Measurements from ENCODE around the gene PTTG1.
A peak's percentile ranks its signal among the peaks of the same experiment; 100 is the strongest.

The PTTG1 gene

DNA sequence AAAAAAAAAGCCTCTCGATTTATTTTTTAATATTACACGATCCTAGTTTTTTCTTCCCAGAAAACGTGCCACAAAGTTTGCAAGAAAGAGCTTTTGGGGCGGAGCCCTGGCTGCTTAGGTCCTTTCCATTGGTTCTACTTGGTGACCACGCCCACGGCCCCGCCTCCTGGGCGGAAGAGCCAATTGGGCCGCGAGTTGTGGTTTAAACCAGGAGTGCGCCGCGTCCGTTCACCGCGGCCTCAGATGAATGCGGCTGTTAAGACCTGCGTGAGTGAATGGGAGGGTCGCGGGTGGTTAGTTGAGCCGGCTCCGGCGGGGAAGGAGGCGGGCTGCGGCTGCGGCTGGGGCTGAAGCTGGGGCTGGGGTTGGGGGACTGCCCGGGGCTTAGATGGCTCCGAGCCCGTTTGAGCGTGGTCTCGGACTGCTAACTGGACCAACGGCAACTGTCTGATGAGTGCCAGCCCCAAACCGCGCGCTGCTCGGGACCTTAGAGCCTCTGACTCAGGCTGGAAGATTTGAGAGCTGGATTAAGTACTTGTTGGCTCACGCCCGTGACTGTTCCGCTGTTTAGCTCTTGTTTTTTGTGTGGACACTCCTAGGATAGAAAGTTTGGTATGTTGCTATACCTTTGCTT lies at the start of gene PTTG1:
PTTG1 (plus strand) TSS at position 231 of the 634 bp plus-strand sequence. CDS start 458 bp downstream, outside the sequence.
- peak; percentile 96 for FAIRE-seq
- DNase-seq (ENCODE audit: extremely low spot score, insufficient read length, low read depth), result peak; percentile 62

- DNase-seq (ENCODE audit: extremely low spot score, insufficient read length, low read depth), result no peak
- FAIRE-seq, result no peak
Observed at GRCh38 chr5:160375166-160375565, 46.5 kb upstream of the PTTG1 start.

DNA sequence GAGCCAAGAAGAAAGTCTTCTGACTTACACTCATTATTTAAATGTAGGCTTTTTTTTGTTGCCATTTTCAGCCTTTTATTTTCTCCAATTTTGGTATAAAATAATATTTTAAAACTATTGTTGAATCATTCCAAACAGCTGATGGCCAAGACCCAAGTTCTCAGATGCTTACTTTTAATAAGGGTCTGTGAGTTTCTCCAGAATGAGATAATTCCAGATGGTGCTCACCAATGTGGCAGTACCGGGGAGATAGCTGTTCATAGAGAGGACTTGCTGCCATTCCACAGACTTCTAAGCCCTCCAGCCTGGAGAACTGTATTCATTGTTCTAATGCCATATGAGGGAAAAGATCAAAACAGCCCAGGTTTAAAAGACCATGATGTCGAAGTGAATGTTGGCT lies 46.0 kb upstream of the PTTG1 start:
- FAIRE-seq (no peak), DNase-seq (ENCODE audit: extremely low spot score, insufficient read length, low read depth) (no peak)

- DNase-seq (ENCODE audit: extremely low spot score, insufficient read length, low read depth) (no peak), FAIRE-seq (no peak)
Observed at GRCh38 chr5:160376416-160376815, 45.2 kb upstream of the PTTG1 start.

DNA sequence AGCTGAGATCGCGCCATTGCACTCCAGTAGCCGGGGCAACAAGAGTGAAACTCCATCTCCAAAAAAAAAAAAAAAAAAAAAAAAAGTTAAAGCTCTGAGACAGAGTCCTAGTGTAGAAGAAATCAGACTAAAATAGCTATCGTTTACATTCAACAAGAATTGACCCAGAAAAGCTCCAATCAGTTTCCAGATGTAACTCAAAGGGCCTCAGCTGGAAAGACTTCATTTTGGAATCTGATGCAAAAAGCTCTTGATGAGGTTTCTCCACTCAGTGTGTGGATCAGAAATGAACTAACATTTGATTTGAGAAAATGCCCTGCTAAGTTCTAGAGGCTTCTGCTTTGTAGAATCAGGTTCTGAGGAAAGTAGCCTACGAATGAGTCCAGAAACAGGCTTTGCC lies 44.0 kb upstream of the PTTG1 start:
- DNase-seq (ENCODE audit: extremely low spot score, insufficient read length, low read depth) (no peak), FAIRE-seq (no peak)

GRCh38 chr5:160378330-160378729 lies 43.3 kb upstream of the PTTG1 start:
- FAIRE-seq (no peak), DNase-seq (ENCODE audit: extremely low spot score, insufficient read length, low read depth) (no peak)

DNA sequence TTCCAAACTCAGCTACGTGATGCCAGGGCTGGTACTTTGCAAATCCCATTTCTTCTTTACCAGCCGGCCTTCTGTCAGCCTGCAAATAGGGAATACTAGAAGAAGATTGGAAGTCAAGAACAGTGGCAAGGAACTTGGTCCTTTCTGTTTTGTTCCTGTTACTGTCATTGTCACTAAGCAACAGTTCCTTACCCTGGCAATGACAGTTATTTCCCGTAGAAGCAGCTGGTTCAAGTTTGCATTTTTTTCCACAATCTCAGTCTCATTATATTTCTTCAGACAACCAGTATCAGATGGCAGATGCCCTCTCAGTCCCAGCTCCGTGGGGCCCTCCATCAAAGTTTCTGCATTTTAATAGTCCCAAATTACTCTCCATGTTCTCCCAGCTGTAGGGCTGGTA lies 42.1 kb upstream of the PTTG1 start:
- FAIRE-seq, result no peak

GRCh38 chr5:160380041-160380440 lies 41.6 kb upstream of the PTTG1 start:
- DNase-seq (ENCODE audit: extremely low spot score, insufficient read length, low read depth), result no peak
- FAIRE-seq, result no peak

More for the DNA sequence above, 42.1 kb upstream of the PTTG1 start:
- no peak for DNase-seq (ENCODE audit: extremely low spot score, insufficient read length, low read depth)

DNA sequence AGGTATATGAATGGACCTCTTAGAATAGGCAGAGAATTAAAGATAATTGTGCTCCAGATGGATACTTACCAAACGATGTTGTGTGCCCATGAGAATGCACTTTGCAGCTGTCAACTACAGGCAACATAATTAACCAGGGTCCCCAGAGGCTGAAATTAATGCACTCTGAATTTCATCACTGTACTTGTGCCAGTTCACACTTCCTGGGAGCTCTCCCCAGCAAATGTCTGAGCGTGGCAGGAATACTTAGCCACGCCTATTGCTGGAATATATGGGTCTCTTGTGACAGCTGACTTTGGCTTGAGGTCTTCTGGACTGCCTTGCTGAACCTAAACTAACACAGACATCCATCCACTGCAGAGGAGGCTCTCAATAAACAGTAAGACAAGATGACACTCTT lies 39.3 kb upstream of the PTTG1 start:
- FAIRE-seq (no peak), DNase-seq (ENCODE audit: extremely low spot score, insufficient read length, low read depth) (no peak)

- no peak for DNase-seq (ENCODE audit: extremely low spot score, insufficient read length, low read depth)
- FAIRE-seq, result no peak
Observed at GRCh38 chr5:160384681-160385080, 37.0 kb upstream of the PTTG1 start.

DNA sequence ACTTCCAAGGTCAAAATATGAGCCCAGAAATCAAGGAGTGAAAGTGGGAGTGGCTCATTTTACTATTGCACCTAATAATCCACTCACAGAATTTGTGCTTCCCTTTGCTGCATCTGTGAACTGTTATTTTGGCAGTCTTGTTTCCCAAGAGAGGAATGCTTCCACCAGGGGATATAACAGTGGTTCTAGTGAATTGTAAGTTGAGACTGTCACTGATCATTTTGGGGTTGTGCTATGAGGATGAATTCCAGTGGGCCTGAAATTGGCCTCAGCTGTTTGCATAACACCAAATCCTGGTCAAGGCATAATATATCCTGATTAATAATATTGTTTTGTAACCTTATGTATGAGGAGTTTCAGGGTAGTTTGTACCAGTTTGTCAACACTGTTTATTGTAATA lies 36.2 kb upstream of the PTTG1 start:
- DNase-seq (ENCODE audit: extremely low spot score, insufficient read length, low read depth), result no peak
- no peak for FAIRE-seq

DNA sequence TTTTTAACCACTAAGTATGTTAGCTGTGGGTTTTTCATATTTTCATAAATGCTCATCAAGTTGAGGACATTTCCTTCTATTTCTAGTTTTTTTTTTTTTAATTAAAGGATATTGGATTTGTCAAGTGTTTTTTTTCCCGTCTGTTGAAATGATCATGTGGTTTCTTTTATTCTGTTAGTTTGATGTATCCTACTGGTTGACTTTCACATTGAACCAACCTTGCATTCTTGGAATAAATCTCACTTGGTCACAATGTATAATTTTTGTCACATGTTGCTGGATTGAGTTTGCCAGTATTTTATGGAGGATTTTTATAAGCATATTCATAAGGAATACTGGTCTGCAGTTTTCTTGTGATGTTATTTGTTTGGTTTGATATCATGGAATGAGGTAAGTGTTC lies 34.2 kb upstream of the PTTG1 start:
- FAIRE-seq (no peak), DNase-seq (ENCODE audit: extremely low spot score, insufficient read length, low read depth) (no peak)

DNA sequence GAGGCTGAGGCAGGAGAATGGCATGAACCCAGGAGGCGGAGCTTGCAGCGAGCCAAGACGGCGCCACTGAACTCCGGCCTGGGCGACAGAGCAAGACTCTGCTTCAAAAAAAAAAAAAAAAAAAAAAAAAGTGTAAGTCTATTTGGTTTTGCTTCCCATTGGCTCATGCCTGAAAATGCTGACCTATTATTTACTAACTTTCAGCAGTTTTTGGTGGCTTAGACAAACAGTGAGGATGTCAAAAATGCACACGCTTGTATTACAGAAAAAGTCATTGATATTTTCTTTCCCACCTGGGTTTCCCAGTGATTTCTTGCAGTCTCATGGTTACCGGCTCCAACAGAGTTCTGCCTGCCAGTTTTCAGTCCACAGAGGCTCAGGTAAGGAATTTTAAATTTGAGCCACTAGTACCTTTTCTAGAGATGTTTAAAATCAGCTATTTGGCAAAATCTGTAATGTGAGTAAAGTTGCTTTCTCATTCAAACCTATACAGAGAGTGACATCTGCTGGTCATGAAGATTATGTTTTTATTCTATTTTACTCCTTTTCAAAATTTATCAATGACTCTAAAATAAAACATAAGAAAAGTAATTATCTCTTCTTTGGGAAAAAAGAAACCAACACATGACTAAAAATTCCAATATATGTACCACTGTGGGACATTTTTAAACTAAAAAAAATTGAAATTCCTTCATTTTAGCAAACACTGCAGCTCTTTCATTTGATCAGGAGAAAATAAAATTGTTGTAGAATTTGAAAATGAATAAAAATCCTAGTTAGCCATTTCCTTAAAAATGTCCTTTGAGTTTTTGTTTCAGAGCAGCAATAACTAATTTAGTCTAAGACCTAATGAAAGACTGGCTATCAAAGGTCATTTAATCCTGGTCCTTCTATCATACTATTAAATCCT lies 30.6 kb upstream of the PTTG1 start:
- no peak for DNase-seq (ENCODE audit: extremely low spot score, insufficient read length, low read depth)
- FAIRE-seq, result peak; percentile 74

GRCh38 chr5:160395111-160395510 lies 26.5 kb upstream of the PTTG1 start:
- no peak for FAIRE-seq
- DNase-seq (ENCODE audit: extremely low spot score, insufficient read length, low read depth), result no peak

GRCh38 chr5:160397492-160397891 lies 24.2 kb upstream of the PTTG1 start:
- DNase-seq (ENCODE audit: extremely low spot score, insufficient read length, low read depth), result no peak
- no peak for FAIRE-seq

GRCh38 chr5:160398806-160399205 lies 22.8 kb upstream of the PTTG1 start:
- FAIRE-seq (no peak), DNase-seq (ENCODE audit: extremely low spot score, insufficient read length, low read depth) (no peak)

DNA sequence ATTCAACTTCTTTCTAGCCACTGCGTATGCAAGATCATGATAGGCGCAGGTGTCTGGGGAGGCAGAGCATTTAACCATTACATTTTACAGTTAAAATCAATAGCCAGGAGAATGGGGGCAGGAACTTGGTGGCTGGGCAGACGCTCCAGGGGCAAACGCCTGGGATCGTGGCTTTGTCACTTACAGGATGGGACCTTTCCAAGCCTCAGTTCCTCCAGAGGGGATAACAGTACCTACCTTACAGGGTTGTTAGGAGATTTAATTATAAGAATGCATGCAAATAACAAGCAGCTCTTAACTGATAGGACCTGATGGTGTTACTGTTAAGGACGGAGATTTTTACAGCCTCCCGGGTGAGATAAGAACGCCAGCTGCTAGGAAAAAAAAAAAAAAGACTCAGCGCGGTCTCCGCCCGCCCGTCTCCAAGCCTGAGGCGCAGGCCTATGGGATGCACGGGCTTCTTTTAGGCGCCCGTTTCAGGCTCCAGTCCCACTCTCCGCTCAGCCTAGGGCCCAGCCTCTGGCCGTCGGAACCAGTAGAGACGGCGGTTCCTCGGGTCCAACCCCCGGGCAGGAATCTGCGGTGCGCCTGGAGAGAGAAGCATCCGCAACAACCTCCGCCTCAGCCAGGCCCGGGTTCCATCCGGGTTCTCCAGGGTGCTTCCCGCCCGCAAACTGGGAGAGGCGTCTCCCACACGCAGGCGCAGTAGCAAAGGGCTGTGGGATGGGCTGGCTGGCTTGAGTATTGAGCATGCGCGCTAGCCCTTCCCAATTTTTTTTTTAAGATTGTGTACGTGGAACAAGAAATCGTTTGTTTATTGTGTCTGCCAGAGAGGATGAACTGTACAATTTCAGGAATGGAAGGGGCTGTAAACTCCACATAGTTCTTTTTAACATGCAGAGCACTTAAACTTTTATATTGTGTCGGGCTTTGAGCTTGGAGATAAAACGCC lies 22.0 kb upstream of the PTTG1 start, which contains the start of gene FAM200C:
FAM200C (minus strand) TSS at position 653 of the 952 bp plus-strand sequence. CDS start 4,564 bp downstream, outside the sequence.
- FAIRE-seq, result peak; percentile 96
- peak; percentile 87 for DNase-seq (ENCODE audit: extremely low spot score, insufficient read length, low read depth)

DNA sequence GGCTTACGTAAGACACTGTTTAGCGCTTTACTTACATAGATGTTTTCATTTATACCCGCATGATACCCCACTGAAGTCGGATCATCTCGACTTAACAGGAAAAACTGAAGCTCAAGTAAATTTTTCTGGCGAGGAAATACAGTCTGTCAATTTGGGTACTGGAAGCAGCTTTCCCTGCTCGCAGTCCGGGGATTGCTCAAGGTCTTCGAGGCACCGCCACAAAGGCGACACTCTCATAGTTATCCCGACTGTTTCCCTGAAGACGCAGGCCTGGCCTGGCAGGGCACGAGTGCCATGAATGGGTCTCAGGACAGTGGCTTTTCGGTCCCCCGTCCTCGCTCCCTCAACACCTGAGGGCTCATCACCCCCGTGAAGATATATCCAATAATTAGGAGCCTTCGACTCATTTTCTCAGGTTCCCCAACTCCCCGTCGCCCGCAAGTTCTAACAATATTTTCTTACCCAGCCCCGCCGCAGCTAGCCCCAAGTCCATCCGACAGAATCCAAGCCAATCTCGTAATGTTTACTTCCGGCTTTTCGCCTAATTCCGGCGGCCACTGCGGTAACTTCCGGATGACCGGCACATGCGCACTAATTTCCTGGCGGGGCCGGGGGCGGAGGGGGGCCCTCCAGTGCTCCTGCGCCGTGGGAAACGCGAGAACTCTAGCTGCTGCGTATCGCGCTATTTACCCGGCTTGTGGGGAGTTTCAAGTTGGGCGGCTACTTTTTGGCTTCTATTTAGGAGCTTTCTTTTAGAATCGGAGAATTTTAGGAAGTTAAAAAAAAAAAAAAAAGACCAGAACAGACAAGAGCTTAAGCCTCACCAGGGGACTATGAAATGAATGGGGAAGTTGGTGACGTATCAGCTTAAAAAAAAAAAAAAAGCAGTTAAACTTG lies 2.8 kb upstream of the PTTG1 start, which contains the start of gene SLU7:
SLU7 (minus strand) TSS at position 521 of the 897 bp plus-strand sequence. CDS start 3,787 bp downstream, outside the sequence.
- peak; percentile 96 for FAIRE-seq

More for the DNA sequence above, 2.8 kb upstream of the PTTG1 start, which contains the start of gene SLU7:
- DNase-seq (ENCODE audit: extremely low spot score, insufficient read length, low read depth), result peak; percentile 79
